HCT116 (cell line): ENCODE results near the gene DACT3. TPM values are rescaled to one million over a fixed set of nuclear protein-coding genes. Genes with fewer than 3 reads are reported as not detected.

ENCODE experiments used
- ATAC-seq: fragments of 200-7000 bp; cut with Tn5 transposase; 2 replicates; pipeline ENCODE4 v1.9.1; 2020; ENCODE audit warnings: mild to moderate bottlenecking, moderate library complexity
- BruUV-seq: library from RNA; stranded (reverse); fragments of 400-500 nt; replicated peaks from 2 replicates; lab custom pipeline; 2021; lab: Mats Ljungman, UMichigan
- CTCF ChIA-PET: fragments of 300-600 bp; sonication (Branson Sonifier 250); formaldehyde crosslinking; loops from one replicate; lab custom pipeline; 2021; ENCODE audit warnings: antibody characterized with exemption; lab: Charles Lee
- POLR2A ChIA-PET: fragments of 300-600, 350-600 bp; sonication (Branson Sonifier 250); formaldehyde crosslinking; loops from one replicate; lab custom pipeline; 2021; ENCODE audit warnings: antibody characterized with exemption; lab: Charles Lee
- RAD21 ChIA-PET, 2 experiments: fragments of 300-600 bp; sonication (Branson Sonifier 250); formaldehyde crosslinking; loops; one replicate each; lab custom pipeline; 2023; ENCODE audit warnings: low total read pairs in 2 of 2; ENCODE audit not compliant: uncharacterized antibody in 2 of 2, unreplicated experiment in 2 of 2, low non-redundant PET in 1 of 2; lab: Charles Lee
- DNase-seq: peaks from one replicate; pipeline ENCODE4 v3.0.0-alpha.2; 2010; ENCODE audit warnings: low read depth, low spot score
- H2AFZ ChIP-seq: fragments of 200-600 bp; shearing (Covaris generic), sonication (generic); 2 replicates; pipeline ENCODE4 v1.6.1; 2017; ENCODE audit warnings: low read depth, mixed run types, mixed read lengths, antibody characterized with exemption, low read length; ENCODE audit not compliant: poor library complexity, severe bottlenecking
- H3K27ac ChIP-seq: 2 replicates; pipeline ENCODE4 v1.5.1; 2012; ENCODE audit warnings: low read depth, low read length
- H3K27me3 ChIP-seq: fragments of 200-600 bp; sonication (generic); 2 replicates; pipeline ENCODE4 v1.6.1; 2016; ENCODE audit warnings: mixed run types, low read length, mixed read lengths; ENCODE audit not compliant: insufficient read depth
- H3K36me3 ChIP-seq, 2 experiments: fragments of 200-500 bp in 1 of 2; fragments of 200-600 bp in 1 of 2; sonication (Bioruptor generic) in 1 of 2; sonication (generic) in 1 of 2; 2 replicates each; pipeline versions ENCODE4 v1.5.1 to v1.6.1; 2014 to 2016; ENCODE audit warnings: low read length in 2 of 2, inconsistent platforms in 1 of 2, mixed read lengths in 1 of 2, mixed run types in 1 of 2; ENCODE audit not compliant: insufficient read depth in 2 of 2, control insufficient read depth in 1 of 2
- H3K4me1 ChIP-seq, 2 experiments: fragments of 200-600 bp in 1 of 2; sonication (generic) in 1 of 2; 2 replicates each; pipeline versions ENCODE4 v1.5.1 to v1.6.1; 2012 to 2017; ENCODE audit warnings: low read length in 2 of 2, inconsistent platforms in 1 of 2, mild to moderate bottlenecking in 1 of 2, mixed read lengths in 1 of 2, mixed run types in 1 of 2, moderate library complexity in 1 of 2; ENCODE audit not compliant: insufficient read depth in 2 of 2, control insufficient read depth in 1 of 2
- H3K4me2 ChIP-seq: fragments of 200-600 bp; sonication (generic); 2 replicates; pipeline ENCODE4 v1.6.1; 2017; ENCODE audit warnings: mixed run types, low read length, mixed read lengths
- H3K4me3 ChIP-seq, 2 experiments: fragments of 200-600 bp in 1 of 2; sonication (generic) in 1 of 2; replicated peaks in 1 of 2; 2 replicates each; pipeline ENCODE4 v1.5.1; 2011 to 2016; ENCODE audit warnings: low read length in 2 of 2, control low read depth in 1 of 2, low read depth in 1 of 2, mild to moderate bottlenecking in 1 of 2, mixed read lengths in 1 of 2, mixed run types in 1 of 2
- H3K79me2 ChIP-seq: fragments of 200-600 bp; sonication (generic); 2 replicates; pipeline ENCODE4 v1.6.1; 2017; ENCODE audit warnings: mild to moderate bottlenecking, mixed run types, low read length, moderate library complexity, mixed read lengths; ENCODE audit not compliant: insufficient read depth
- H3K9ac ChIP-seq: fragments of 200-600 bp; sonication (generic); 2 replicates; pipeline ENCODE4 v1.6.1; 2016; ENCODE audit warnings: low read length, mixed read lengths
- H3K9me2 ChIP-seq: fragments of 200-600 bp; sonication (generic), shearing (Covaris generic); 2 replicates; pipeline ENCODE4 v1.6.1; 2017; ENCODE audit warnings: mixed run types, mild to moderate bottlenecking, moderate library complexity; ENCODE audit not compliant: insufficient read depth
- H3K9me3 ChIP-seq, 2 experiments: fragments of 200-500 bp in 1 of 2; fragments of 200-600 bp in 1 of 2; sonication (Bioruptor generic) in 1 of 2; sonication (generic) in 1 of 2; 2 replicates each; pipeline ENCODE4 v1.6.1; 2014 to 2017; ENCODE audit warnings: low read length in 2 of 2, mixed read lengths in 2 of 2, inconsistent platforms in 1 of 2, low read depth in 1 of 2, mild to moderate bottlenecking in 1 of 2, mixed run types in 1 of 2, moderate library complexity in 1 of 2; ENCODE audit not compliant: control insufficient read depth in 1 of 2, insufficient read depth in 1 of 2
- H4K20me1 ChIP-seq: fragments of 200-600 bp; sonication (generic), shearing (Covaris generic); 2 replicates; pipeline ENCODE4 v1.6.1; 2017; ENCODE audit warnings: mixed run types, mild to moderate bottlenecking, moderate library complexity; ENCODE audit not compliant: insufficient read depth
- ZNF274 ChIP-seq: fragments of 200-500 bp; sonication (Bioruptor generic); IDR thresholded peaks from 2 replicates; pipeline ENCODE4 v1.6.1; 2014; ENCODE audit warnings: mild to moderate bottlenecking, low read depth, low read length, inconsistent platforms
- intact Hi-C: fragments of 100-400 bp; cut with micrococcal nuclease; formaldehyde crosslinking; loops from 2 replicates; pipeline ENCODE4 v1.10.0; 2022
- total RNA-seq: library from RNA; stranded (reverse); gene quantifications from one replicate; pipeline ENCODE4 v1.2.1, GENCODE V29; 2021; ENCODE audit not compliant: unreplicated experiment
- TF ChIP-seq, protein P1 (sequence below): IDR thresholded peaks from 2 replicates; pipeline ENCODE4 v1.6.1; 2012; ENCODE audit warnings: low read depth
- TF ChIP-seq, protein P2 (sequence below), 3 experiments: fragments of 200-600 bp in 1 of 3; sonication (generic) in 1 of 3; IDR thresholded peaks in 2 of 3; conservative IDR thresholded peaks in 1 of 3; 2 replicates each; pipeline ENCODE4 v1.5.1; 2012 to 2017; ENCODE audit warnings: low read depth in 2 of 3, low read length in 2 of 3, antibody characterized with exemption in 1 of 3, borderline replicate concordance in 1 of 3, control low read depth in 1 of 3, mild to moderate bottlenecking in 1 of 3, mixed read lengths in 1 of 3, mixed run types in 1 of 3, moderate library complexity in 1 of 3; ENCODE audit not compliant: insufficient read depth in 1 of 3

Gene DACT3
- total RNA-seq, 1 experiment from 2014 or later = 2.0 TPM

DNA sequence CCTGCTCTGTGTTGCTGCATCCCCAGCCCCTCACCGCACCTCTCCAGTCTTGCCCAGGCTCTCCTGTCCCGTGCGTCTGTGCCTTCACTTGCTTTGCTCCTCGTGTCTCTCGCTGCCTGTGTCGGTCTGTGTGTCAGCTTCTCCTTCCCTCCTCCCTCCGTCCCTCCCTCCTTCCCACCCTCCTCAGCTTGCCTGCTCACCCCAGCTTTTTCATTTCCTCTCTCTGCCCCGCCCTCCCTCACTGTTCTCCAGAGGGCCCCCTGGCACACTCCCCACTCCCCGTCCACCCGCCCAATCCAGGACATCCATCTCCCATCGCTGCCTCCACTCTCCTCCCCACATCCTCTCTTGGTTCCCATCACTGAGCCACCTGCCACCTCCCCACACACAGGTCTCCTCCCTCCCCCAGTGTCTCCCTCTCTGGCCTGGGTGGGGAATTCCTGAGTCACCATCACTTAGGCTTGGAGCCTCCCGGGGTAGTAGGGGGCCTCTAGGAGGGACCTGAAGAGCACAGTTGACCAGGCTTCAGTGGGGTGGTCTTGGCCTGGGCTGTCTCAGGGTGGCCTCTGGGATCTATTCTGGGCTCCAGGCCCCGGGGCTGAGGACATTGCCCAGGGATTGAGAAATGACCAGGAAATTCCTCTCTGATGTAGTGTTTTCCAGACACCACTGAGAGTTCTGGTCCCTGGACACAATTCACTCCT is 35.9 kb downstream of the DACT3 start, which contains the start of gene PTGIR:
Gene PTGIR, minus strand, starts transcription at position 132 of the 704 bp plus-strand sequence. CDS start 864 bp downstream, outside the sequence.
- RAD21 ChIA-PET = no interaction called here
- TF ChIP-seq, protein P1, sequence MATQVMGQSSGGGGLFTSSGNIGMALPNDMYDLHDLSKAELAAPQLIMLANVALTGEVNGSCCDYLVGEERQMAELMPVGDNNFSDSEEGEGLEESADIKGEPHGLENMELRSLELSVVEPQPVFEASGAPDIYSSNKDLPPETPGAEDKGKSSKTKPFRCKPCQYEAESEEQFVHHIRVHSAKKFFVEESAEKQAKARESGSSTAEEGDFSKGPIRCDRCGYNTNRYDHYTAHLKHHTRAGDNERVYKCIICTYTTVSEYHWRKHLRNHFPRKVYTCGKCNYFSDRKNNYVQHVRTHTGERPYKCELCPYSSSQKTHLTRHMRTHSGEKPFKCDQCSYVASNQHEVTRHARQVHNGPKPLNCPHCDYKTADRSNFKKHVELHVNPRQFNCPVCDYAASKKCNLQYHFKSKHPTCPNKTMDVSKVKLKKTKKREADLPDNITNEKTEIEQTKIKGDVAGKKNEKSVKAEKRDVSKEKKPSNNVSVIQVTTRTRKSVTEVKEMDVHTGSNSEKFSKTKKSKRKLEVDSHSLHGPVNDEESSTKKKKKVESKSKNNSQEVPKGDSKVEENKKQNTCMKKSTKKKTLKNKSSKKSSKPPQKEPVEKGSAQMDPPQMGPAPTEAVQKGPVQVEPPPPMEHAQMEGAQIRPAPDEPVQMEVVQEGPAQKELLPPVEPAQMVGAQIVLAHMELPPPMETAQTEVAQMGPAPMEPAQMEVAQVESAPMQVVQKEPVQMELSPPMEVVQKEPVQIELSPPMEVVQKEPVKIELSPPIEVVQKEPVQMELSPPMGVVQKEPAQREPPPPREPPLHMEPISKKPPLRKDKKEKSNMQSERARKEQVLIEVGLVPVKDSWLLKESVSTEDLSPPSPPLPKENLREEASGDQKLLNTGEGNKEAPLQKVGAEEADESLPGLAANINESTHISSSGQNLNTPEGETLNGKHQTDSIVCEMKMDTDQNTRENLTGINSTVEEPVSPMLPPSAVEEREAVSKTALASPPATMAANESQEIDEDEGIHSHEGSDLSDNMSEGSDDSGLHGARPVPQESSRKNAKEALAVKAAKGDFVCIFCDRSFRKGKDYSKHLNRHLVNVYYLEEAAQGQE = no peak
- no peak for TF ChIP-seq ZNF274
- TF ChIP-seq, protein P2, sequence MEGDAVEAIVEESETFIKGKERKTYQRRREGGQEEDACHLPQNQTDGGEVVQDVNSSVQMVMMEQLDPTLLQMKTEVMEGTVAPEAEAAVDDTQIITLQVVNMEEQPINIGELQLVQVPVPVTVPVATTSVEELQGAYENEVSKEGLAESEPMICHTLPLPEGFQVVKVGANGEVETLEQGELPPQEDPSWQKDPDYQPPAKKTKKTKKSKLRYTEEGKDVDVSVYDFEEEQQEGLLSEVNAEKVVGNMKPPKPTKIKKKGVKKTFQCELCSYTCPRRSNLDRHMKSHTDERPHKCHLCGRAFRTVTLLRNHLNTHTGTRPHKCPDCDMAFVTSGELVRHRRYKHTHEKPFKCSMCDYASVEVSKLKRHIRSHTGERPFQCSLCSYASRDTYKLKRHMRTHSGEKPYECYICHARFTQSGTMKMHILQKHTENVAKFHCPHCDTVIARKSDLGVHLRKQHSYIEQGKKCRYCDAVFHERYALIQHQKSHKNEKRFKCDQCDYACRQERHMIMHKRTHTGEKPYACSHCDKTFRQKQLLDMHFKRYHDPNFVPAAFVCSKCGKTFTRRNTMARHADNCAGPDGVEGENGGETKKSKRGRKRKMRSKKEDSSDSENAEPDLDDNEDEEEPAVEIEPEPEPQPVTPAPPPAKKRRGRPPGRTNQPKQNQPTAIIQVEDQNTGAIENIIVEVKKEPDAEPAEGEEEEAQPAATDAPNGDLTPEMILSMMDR (IDR thresholded peaks at IDR 0.05 in 2 of 3, conservative IDR thresholded peaks at IDR 0.05 in 1 of 3; ENCODE audit: borderline replicate concordance in 1 of 3, insufficient read depth in 1 of 3, low read depth in 2 of 3, low read length in 2 of 3) = no peak
- TF ChIP-seq, all 23 proteins: peak for 0
- no peak within 1 kb of the TSS for H2AFZ ChIP-seq
- no peak within 1 kb of the TSS for H3K4me3 ChIP-seq
- CTCF ChIA-PET = interaction anchor here (3.1 kb wide), 1 partner anchor 11 kb away, joined by 11 read pairs; no protein-coding TSS in a partner anchor
- DNase-seq = no peak
- H3K27me3 ChIP-seq = no peaks in the 10 kb centered on the region
- intact Hi-C loops = no loop called here
- no peaks in the 10 kb centered on the region for H3K9me2 ChIP-seq
- H4K20me1 ChIP-seq = no peaks in the 10 kb centered on the region
- no peak within 1 kb of the TSS for H3K27ac ChIP-seq
- H3K4me2 ChIP-seq = peak within 1 kb of the TSS; percentile 28
- H3K4me1 ChIP-seq = peaks cover 0 to 13% of the 10 kb centered on the region in 2 experiments; a peak in 3 of 4 replicates
- BruUV-seq = no TSS peak
- H3K9ac ChIP-seq = no peak within 1 kb of the TSS
- POLR2A ChIA-PET = interaction anchor here (0.6 kb wide), 1 partner anchor 183 kb away, joined by 3 read pairs; no protein-coding TSS in a partner anchor
- no peaks in the 10 kb centered on the region for H3K9me3 ChIP-seq
- H3K79me2 ChIP-seq = no peaks in the 10 kb centered on the region
- no peaks in the 10 kb centered on the region for H3K36me3 ChIP-seq
- peak; percentile 64 for ATAC-seq
